Head of caudate nucleus (tissue), 42 donors: ENCODE results near the gene GNG7.
A peak's percentile ranks its signal among the peaks of the same experiment; 100 is the strongest.
"Not testable (repeated sequence)": the region's sequence is repeated elsewhere in the genome, so short reads cannot be mapped to it uniquely, and the experiment has no call there.

Source experiments
- DNase-seq, 42 donors: peaks; one replicate each; pipeline versions ENCODE4 v3.0.0 to v3.0.0-alpha.2; 2020 to 2021; ENCODE audit warnings: mixed read lengths in 7 of 42
- intact Hi-C: fragments of 100-400 bp; cut with DNase I; formaldehyde crosslinking; loops from one replicate; pipeline ENCODE4 v1.15.0; 2022

GNG7 gene

DNA sequence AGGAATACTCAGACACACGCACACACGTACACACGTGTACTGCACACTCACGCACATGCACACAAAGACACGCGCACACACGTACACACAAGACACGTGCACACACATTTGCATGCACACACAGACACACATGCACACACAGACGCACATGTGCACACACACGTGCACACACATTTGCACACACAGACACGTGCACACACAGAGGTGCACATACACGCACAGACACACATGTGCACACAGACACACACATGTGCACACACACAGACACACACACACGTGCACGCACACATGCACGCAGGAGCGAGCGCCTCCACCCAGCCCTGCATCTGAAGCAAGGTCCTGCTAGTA, 145.4 kb downstream of the GNG7 start:
- no peak for DNase-seq
- intact Hi-C loops = loop anchor here (10.0 kb wide), 1 partner anchor 48 kb away; no protein-coding TSS in a partner anchor

DNA sequence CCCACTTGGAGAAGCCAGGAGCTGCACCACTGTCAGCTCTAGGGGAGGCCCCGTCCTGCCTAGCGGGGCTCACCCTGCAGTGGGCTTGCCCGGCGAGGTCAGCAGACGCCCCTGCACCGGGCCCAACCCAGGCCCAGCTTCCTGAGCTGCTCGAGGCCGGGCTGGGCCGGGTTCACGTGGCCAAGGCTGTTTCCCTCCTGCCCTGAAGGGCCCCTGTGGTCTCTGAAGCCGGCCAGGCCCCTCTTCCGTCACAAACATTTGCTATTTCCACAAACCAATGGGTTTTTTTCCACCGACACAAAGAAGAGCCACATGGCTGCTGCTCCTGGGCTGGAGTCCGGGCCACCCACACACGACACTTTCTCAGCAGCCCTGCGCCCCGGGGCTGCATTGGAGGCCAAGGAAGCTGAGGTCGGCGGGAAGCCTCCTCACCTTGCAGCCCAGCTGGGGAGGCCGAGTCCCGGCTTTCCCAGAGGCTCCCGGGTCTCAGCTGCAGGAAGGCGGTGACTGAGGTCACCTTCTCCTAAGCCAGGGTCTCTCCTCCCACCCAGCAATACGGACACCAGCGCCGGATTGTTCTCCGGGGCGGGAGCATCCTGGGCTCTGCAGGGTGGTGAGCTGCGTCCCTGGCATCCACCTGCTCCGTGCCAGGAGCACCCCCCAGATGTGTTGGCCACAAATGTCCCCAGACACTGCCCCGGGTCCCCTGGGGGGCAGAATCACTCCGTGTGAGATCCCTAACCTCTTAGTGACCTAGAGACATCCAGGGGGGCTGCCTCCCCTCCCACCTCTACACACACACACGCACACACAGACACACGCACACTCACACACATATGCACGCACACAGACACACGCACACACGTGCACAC, 146.0 kb downstream of the GNG7 start:
- intact Hi-C loops = loop anchor here (10.0 kb wide), 1 partner anchor 48 kb away; no protein-coding TSS in a partner anchor
- no peak for DNase-seq

DNA sequence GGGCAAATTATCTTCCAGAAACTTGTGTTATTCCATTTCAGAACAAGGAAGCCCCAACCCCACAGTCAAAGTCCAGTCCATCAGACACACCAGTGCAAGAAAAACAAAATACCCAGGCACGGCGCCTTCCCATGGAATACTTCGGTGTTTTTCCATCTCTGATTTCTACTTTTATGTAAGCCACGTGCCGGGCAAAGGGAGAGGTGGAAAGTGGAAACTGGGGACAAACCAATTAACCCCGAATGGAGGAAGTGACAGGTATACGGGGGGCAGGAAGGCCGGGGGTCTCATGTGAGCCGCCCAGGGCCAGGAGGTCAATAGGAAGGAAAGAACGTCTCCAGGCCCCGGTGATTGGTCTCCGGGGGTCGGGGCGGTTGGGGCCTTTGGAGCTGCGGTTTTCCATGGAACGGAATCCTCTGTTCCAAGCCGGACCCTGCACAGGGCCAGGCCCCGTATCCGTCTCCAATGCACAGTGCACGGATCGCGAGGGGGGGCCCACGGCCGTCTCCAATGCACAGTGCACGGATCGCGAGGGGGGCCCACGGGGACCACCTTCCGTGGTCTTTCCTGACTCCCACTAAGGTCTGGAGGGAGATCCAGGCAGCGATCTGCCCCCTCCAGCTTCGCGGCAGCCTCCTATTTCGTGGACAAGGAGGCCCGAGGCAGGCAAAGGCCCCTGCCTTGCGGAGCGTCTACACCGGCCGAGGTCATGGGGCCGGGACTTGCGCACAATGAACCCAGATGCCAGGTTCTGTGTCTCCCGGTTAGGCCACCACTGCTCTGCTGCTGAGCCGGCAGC, 146.9 kb downstream of the GNG7 start:
- intact Hi-C loops = loop anchor here (10.0 kb wide), 1 partner anchor 49 kb away; no protein-coding TSS in a partner anchor
- no peak for DNase-seq

DNA sequence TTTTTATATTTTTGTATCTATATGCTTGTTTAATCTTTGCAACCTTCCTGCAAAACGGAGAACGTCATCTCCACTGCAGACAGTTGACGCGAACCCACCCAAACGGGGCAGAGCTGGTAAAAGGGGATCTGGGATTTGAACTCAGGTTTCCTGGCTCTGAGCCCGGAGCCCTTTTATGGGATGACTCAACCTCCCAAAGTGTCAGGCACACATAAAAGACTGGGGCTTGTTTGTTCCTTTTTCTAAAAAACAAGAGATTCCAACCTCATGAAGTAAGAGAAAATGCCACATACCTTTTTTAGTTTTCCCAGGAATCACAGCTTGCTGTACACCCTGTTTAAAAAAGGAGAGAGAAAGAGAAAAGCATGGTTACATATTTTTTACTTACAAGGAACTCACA, 147.6 kb downstream of the GNG7 start:
- peak in 1 of 42 donors; percentile 60 for DNase-seq
- intact Hi-C loops = loop anchor here (10.0 kb wide), 1 partner anchor 50 kb away; no protein-coding TSS in a partner anchor

DNA sequence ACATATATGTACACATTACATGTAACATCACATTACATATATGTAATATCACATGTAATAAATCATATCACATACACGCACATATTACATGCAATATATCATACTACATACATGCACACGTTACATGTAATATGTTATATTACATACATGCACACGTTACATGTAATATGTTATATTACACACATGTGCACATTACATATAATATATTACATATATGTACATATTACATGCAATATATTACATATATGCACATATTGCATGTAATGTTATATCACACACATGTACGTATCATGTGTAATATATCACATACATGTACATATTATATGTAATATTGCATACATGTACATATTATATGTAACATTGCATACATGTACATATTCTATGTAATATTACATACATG, 149.0 kb downstream of the GNG7 start:
- intact Hi-C loops = loop anchor here (10.0 kb wide), 1 partner anchor 51 kb away; no protein-coding TSS in a partner anchor

DNA sequence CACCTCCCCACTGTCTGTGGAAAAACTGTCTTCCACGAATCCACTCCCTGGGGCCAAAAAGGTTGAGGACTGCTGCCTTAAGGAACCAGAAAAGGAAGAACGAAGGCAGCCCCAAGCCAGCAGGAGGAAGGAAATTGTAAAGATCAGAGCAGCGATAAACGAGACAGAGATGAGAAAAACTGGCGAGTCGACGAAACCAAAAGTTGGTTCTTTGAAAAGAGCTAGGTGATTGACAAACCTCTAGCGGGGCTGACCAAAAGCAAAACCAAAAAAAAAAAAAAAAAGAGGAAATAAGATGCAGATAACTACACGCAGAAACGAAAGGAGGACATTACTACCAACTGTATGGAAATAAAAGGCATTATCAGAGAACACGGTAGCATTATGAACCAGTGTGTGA, 149.6 kb downstream of the GNG7 start:
- no peak for DNase-seq
- intact Hi-C loops = loop anchor here (10.0 kb wide), 1 partner anchor 52 kb away; no protein-coding TSS in a partner anchor

More for the DNA sequence above, 149.0 kb downstream of the GNG7 start:
- no peak for DNase-seq

DNA sequence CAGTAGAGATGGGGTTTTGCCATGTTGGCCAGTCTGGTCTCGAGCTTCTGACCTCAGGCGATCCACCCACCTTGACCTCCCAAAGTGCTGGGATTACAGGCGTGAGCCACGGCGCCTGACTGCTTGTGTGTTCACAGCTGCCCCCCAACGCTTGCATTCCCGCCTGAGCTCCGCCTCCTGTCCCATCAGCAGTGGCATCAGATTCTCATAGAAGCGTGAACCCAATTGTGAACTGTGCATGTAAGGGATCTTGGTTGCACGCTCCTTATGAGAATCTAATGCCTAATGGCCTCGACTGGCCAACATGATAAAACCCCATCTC, 150.7 kb downstream of the GNG7 start:
- intact Hi-C loops = loop anchor here (10.0 kb wide), 1 partner anchor 53 kb away; no protein-coding TSS in a partner anchor

DNA sequence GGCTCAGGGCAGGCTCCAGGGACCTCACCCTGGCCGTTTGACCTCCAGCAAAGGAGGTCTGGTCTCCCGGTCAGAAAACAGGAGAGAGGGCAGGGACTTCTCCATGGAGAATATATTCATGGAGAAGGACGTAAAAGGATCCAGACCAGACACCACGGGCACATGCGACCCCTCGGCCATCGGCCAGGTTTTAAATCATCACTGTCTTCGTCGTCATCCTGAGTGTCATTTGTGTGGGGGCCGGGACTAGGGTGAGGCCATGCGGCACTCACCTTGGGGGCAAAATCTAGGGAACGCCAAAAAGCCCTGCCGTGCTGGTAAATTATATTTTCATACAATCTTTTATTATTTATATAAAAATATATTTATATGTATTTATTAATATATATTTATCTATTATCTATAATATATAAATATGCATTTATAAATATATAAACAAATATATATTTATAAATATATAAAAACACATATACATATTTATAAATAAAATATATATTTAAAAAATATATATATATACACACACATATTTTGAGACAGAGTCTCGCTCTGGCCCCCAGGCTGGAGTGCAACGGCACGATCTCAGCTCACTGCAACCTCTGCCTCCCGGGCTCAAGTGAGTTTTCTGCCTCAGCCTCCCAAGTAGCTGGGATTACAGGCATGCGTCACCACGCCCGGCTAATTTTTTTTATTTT, 151.2 kb downstream of the GNG7 start:
- no peak for DNase-seq
- intact Hi-C loops = loop anchor here (10.0 kb wide), 1 partner anchor 53 kb away; no protein-coding TSS in a partner anchor

More for the DNA sequence above, 150.7 kb downstream of the GNG7 start:
- DNase-seq = no peak

DNA sequence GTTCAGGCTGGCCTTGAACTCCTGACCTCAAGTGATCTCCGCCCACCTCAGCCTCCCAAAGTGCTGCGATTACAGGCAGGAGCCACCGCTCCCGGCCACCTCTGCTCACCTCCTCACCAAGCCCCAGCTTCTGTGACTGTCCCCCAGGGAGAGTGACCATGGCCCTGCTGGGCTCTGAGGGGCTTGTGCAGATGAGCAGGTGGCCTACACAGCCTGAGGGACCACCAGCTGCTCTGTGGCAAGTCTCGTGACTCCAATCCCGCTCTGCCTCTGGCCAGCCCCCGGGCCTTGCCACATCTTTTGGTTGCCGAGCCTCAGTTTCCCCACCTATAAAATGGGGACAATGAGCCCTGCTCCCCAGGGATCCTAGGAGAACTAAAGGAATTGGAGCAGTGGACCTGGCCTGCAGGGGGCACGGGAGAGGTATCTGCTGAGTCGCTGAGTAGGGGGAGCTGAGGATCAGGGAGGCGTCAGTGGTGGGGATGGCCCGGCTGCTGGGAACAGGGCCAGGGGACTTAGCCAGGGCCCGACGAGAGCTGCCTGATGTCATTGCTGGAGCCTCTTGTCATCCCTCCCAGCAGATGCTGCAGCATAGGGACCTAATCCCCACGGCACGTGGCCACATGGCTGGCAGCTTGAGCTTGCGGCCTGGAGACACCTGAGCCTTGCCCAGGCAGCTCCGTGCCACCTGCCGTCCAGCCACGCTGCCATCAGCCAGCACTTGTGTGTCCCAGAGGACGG, 151.9 kb downstream of the GNG7 start:
- peak in 37 of 42 donors; percentile 40 to 88 (median 65) for DNase-seq
- intact Hi-C loops = loop anchor here (10.0 kb wide), 1 partner anchor 54 kb away; no protein-coding TSS in a partner anchor

DNA sequence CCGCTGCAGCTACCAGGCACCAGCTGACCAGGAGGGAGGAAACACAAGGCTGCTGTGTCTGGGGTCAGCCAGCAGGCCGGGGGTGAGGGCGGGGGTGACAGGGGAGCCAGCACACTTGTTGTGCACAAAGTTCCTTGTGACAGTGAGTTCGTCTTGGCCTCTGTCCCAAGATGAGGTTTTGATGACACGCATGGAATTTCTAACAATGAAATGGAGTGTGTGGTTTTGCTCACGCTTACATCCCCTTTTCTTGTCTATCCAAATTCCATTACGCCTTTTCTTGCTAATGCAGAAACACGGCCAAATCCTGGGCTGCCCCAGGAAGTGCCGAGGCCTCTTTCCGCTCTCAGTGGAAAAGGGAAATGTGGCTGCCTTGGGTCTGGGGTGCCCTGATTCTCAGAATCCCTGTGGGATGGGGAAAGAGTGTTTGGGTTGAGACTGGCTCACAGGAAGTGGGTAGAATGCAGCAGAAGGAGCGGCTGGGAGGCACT, 152.7 kb downstream of the GNG7 start:
- intact Hi-C loops = loop anchor here (10.0 kb wide), 1 partner anchor 55 kb away; no protein-coding TSS in a partner anchor
- peak; percentile 70 to 96 (median 87) for DNase-seq

DNA sequence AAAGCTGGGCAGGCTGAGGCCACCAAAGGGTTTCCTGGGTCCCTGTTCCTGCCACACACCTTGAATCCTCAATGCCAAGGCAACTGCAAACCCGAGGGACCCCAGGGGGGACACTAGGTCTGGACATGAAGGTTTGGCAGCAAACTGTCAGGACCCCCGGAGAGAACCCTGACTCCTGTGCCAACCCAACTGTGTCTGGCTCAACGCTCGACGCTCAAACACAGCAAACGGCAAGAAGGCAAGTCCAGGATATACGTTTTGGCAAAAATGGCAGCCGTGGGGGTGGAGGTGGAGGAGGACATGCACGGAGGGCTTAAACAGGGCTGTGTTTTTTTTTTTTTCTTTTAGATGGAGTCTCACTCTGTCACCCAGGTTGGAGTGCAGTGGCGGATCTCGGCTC, 153.5 kb downstream of the GNG7 start:
- no peak for DNase-seq
- intact Hi-C loops = no loop called here

DNA sequence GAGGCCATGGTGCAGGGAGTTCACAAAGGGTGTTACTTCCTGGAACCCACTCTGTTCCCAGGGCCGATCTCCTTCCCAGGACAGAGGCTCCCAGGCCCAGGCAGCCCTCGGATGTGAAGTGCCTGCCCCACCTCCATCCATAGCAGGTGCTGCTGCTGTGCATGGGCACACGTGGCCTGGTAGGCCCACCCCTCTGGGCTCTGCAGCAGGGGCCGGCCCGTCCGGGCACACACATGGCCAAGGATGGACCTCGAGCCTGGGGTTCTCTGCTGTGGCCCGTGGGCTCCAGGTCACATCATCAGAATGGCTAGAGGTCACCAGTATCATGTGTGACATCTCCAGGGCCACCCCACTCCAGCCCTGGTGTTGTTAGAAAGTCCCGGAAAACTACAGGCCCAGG, 154.8 kb downstream of the GNG7 start:
- intact Hi-C loops = no loop called here
- no peak for DNase-seq

DNA sequence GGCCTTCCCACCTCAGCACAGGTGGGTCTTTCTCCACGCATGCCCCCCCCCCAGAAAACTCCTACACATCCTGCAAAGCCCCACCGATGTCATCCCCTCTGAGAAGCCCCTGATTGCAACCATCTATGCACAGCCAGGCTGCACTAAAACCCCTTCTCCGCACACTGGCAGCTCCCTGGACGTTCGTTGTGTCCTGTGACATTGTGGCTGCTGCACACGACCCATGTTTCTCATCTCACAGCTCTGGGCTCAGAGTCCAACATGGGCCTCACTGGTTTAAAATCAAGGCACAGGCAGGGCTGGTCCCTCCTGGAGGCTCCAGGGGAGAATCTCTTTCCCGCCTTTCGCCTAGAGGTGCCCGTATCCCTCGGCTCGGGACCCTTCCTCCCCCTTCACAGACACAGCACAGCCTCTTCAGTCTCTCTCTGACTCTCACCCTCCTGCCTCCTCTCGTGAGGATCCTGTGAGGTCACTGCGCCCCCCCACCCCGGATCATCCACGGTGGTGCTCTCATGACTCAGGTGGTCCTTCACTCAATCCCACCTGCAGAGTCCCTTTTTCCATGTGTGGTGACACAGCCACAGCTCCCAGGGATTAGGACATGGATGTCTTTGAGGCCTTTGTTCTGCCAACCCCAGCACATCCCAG, 155.3 kb downstream of the GNG7 start:
- intact Hi-C loops = no loop called here

DNA sequence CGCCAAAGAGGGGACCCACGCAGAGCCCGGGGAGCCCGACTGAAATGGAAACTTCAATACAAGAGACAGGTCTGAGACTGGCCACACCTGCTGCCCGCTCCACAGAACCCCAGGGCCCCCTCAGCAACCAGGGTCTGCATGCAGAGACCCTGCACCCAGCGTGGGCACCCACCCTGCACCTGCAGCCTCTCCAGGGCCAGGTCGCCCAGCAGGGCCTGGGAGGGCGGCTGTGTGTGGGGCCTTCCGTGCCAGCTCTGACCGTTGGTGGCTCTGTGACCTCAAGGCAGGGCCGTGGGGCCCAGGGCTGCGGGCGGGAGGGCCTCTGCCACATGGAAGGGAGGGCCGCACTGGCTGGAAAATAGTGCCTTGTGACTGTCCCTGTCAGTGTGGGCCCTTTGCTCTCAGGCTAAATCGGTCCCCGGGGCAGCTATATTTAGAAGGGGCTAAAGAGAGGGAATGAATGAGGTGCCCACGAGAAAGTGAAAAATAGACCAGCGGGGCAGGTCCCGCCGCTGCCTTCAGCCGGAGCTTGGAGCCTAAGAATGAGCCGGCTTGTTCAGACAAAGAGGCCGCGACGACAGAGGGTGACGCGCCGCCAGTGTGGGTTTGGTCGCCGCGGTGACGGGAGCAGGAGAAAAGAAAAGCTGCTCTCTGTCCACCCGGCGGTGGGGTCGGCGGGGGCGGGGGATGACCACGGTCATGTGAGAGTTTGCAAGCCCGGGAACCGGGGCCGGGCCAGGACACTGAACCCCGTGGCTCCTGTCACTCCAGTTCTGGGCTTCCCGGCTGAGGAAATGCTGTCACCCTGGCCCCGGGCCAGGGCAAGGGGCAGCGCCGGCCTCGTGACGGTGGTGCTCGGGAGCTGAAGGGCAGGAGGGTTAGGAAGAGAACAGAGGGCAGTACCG, 156.1 kb downstream of the GNG7 start:
- peak; percentile 83 to 99 (median 92) for DNase-seq
- intact Hi-C loops = no loop called here

More for the DNA sequence above, 155.3 kb downstream of the GNG7 start:
- DNase-seq = no peak

DNA sequence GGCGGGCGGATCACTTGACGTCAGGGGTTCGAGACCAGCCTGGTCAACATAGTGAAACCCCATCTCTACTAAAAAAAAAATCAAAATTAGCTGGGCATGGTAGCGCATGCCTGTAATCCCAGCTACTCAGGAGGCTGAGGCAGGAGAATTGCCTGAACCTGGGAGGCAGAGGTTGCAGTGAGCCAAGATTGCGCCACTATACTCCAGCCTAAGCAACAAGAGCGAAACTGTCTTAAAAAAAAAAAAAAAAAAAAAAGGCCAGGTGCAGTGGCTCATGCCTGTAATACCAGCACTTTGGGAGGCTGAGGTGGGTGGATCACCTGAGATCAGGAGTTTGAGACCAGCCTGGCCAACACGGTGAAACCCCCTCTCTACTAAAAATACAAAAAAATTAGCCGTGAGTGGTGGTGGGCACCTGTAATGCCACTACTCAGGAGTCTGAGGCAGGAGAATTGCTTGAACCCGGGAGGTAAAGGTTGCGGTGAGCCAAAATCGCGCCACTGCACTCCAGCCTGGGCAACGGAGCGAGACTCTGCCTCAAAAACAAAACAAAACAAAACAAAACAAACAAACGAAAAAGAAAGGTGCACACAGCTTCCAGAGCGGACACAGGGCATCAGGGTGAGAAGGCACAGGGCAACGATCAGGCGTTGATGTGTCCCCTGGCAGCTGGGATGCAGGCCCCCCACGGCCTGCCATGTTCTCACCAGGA, 156.9 kb downstream of the GNG7 start:
- DNase-seq, intact Hi-C loops: not testable (repeated sequence)
